ENCODE data around the gene GPR146. TPM values are rescaled to one million over a fixed set of nuclear protein-coding genes. Genes with fewer than 3 reads are reported as not detected.

GPR146 gene
- total RNA-seq, 1 donor = 1.2 TPM

DNA sequence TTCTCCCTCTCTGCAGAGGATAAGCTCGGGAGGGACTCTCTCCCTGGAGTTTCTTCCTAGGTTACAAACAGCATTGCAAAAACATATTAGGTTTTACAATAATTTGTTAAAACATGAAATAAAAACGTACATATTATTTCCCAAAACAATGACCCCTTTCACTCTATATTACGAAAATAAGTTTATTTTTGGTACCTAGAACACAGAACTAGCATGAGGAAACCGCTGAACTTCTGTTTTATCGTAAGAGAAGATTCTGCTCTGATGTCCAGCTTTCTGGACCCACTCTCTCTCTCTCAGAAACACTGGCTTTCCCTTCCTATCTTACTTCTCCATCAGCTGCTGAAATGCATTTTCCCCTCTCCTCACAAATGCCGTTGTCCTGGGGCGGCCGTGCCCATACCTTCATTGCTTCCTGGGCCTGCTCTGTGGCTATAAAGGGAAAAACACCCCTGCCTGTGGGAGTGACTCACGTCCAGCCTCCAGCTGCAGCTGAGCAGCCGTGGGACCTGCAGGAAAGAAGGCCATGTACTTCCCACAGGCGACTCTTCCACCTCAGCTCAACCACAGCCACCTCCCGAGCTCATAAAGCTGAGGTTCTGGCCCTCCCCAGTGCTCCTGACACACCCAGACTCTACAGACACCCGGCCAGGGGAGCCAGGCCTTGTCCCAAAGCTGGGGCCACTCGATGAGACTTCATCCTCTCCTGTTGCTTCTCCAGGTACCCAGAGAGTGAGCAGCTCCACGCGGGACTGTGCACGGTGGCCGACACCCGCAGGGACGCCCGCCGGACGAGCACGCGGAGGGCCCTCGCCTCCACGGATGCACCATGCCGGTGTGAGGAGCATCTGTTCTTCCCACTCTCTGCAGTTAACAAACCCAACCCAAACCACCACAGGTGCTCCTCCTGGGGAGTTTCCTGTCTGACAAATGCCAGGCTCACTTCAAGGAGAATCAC is 46.6 kb downstream of the GPR146 start:
- TF ChIP-seq, protein P1, sequence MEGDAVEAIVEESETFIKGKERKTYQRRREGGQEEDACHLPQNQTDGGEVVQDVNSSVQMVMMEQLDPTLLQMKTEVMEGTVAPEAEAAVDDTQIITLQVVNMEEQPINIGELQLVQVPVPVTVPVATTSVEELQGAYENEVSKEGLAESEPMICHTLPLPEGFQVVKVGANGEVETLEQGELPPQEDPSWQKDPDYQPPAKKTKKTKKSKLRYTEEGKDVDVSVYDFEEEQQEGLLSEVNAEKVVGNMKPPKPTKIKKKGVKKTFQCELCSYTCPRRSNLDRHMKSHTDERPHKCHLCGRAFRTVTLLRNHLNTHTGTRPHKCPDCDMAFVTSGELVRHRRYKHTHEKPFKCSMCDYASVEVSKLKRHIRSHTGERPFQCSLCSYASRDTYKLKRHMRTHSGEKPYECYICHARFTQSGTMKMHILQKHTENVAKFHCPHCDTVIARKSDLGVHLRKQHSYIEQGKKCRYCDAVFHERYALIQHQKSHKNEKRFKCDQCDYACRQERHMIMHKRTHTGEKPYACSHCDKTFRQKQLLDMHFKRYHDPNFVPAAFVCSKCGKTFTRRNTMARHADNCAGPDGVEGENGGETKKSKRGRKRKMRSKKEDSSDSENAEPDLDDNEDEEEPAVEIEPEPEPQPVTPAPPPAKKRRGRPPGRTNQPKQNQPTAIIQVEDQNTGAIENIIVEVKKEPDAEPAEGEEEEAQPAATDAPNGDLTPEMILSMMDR (IDR thresholded peaks at IDR 0.05; ENCODE audit: insufficient read depth, low read length) = no peak
- no peak overlapping the region for H3K4me3 ChIP-seq (ENCODE audit: low read depth, low read length)
- DNase-seq (ENCODE audit: low read depth) = no peak

GRCh38 chr7:1091644-1092027 is 47.3 kb downstream of the GPR146 start:
- H3K4me3 ChIP-seq (ENCODE audit: low read depth, low read length) = no peak overlapping the region
- DNase-seq (ENCODE audit: low read depth) = no peak
- TF ChIP-seq, protein P1 (IDR thresholded peaks at IDR 0.05; ENCODE audit: insufficient read depth, low read length) = no peak

DNA sequence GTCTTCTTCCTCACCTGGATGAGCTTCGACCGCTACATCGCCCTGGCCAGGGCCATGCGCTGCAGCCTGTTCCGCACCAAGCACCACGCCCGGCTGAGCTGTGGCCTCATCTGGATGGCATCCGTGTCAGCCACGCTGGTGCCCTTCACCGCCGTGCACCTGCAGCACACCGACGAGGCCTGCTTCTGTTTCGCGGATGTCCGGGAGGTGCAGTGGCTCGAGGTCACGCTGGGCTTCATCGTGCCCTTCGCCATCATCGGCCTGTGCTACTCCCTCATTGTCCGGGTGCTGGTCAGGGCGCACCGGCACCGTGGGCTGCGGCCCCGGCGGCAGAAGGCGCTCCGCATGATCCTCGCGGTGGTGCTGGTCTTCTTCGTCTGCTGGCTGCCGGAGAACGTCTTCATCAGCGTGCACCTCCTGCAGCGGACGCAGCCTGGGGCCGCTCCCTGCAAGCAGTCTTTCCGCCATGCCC is 47.9 kb downstream of the GPR146 start:
- no peak overlapping the region for H3K4me3 ChIP-seq (ENCODE audit: low read depth, low read length)
- no peak for DNase-seq (ENCODE audit: low read depth)
- TF ChIP-seq, protein P1 (IDR thresholded peaks at IDR 0.05; ENCODE audit: insufficient read depth, low read length) = no peak

DNA sequence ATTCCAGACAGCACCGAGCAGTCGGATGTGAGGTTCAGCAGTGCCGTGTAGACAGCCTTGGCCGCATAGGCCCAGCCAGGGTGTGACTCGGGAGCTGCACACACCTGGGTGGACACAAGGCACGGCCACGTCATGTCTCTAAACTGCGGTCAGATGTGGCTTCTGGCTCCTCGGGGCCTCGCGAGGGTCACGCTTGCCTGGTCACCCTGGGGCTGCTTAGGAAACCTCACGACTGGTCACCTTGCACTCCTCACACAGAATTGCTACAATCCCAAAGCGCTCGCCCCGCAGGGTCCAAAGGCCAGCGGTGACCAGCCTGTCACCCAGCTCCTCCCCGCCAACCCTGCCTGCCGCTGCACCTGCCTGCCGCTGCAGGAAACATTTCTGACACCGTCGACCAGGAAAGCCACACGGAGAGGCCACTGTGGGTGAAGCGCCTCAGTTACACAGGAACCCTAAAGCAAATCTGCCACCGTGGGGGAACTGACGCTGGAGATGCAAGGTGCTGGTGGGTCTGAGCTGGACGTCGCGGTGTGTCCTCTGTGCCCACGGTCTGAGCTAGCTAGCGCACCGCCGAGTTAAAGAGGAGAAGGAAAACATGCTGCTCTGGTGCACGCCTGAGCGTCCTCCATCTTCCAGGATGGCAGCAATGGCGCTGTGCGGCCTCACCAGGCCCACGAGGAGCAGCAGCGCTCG is 48.6 kb downstream of the GPR146 start:
- TF ChIP-seq, protein P1 (IDR thresholded peaks at IDR 0.05; ENCODE audit: insufficient read depth, low read length) = no peak
- no peak overlapping the region for H3K4me3 ChIP-seq (ENCODE audit: low read depth, low read length)
- DNase-seq (ENCODE audit: low read depth) = no peak

DNA sequence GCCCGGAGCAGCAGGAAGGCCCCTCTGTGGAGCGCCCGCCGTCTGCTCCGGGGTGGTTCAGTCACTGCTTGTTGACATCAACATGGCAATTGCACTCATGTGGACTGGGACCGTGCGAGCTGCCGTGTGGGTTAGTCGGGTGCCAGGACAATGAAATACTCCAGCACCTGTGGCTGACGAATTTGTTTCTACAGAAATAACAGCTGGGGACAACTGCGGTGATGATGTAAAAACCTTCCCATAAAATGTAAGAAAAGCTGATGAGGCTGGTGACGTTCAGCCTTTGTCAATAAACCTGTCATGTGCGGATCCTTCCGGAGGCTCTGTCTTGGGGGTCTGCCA is 49.1 kb downstream of the GPR146 start:
- no peak for DNase-seq (ENCODE audit: low read depth)
- H3K4me3 ChIP-seq (ENCODE audit: low read depth, low read length) = no peak overlapping the region
- TF ChIP-seq, protein P1 (IDR thresholded peaks at IDR 0.05; ENCODE audit: insufficient read depth, low read length) = no peak

DNA sequence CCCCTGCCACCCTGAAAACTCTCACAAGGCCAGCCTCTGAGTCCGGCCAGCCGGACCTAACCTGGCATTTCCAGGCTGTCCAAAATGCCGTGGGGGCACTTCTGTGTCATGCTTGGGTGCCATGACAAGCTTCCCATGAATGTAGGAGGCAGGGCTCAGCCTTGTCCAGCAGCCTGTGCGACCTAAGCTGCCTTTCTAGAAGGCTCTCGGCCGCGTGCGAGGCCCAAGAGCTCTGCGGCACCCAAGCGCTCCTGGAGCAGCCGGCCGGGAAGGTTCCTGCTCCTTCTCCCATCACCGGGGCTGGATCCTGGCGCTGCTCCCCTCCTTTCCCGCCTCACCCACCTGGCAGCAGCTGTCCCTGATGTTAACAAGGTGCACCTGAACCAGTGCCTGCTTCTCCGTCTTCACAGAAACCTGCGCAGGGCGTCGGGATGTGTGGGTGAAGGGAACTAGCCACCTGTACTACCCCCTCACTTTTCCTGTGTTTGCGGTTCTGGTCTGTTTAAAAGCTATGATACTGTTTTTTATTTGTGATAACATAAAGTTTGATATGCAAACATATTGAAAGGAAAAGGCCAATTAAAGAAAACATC is 49.7 kb downstream of the GPR146 start:
- TF ChIP-seq, protein P1 (IDR thresholded peaks at IDR 0.05; ENCODE audit: insufficient read depth, low read length) = no peak
- no peak overlapping the region for H3K4me3 ChIP-seq (ENCODE audit: low read depth, low read length)
- DNase-seq (ENCODE audit: low read depth) = no peak

Measured in fibroblast of the aortic adventitia (primary cell).